Transverse colon (tissue), 4 donors: ENCODE measurements around the gene KCNN1. TPM values are rescaled to one million over a fixed set of nuclear protein-coding genes. Genes with fewer than 3 reads are reported as not detected.
A peak's percentile ranks its signal among the peaks of the same experiment; 100 is the strongest.
"Not testable (repeated sequence)": the region's sequence is repeated elsewhere in the genome, so short reads cannot be mapped to it uniquely, and the experiment has no call there.

Source experiments
- DNase-seq: peaks from one replicate; pipeline ENCODE4 v3.0.0-alpha.2; 2019
- H3K27ac ChIP-seq, 4 donors: fragments of 200-600 bp; sonication (generic); 2 replicates each; pipeline ENCODE4 v1.5.1; 2016 to 2018; ENCODE audit warnings: inconsistent platforms in 4 of 4
- H3K27me3 ChIP-seq: fragments of 200-600 bp; sonication (generic); 2 replicates; pipeline ENCODE4 v1.5.1; 2017; ENCODE audit warnings: inconsistent platforms
- H3K36me3 ChIP-seq, 4 donors: fragments of 200-600 bp; sonication (generic); 2 replicates each; pipeline ENCODE4 v1.5.1; 2017 to 2019; ENCODE audit warnings: inconsistent platforms in 4 of 4
- H3K4me1 ChIP-seq, 4 donors: fragments of 200-600 bp; sonication (generic); 2 replicates each; pipeline ENCODE4 v1.5.1; 2017 to 2020; ENCODE audit warnings: inconsistent platforms in 4 of 4
- H3K4me3 ChIP-seq, 4 donors: fragments of 200-600 bp; sonication (generic); 1 replicate in 1 of 4; 2 replicates in 3 of 4; pipeline versions ENCODE4 v1.5.1 to v1.6.1; 2017 to 2019; ENCODE audit warnings: inconsistent platforms in 4 of 4
- H3K9me3 ChIP-seq, 2 donors: fragments of 200-600 bp; sonication (generic); 2 replicates each; pipeline ENCODE4 v1.5.1; 2017 to 2019; ENCODE audit warnings: inconsistent platforms in 2 of 2
- CTCF ChIP-seq, 5 experiments: fragments of 200-600 bp in 3 of 5; fragments of 450-650 bp in 2 of 5; sonication (generic) in 3 of 5; IDR thresholded peaks; 1 replicate in 2 of 5; 2 replicates in 3 of 5; pipeline ENCODE4 v1.5.1; 2016 to 2017; ENCODE audit warnings: antibody characterized with exemption in 5 of 5, inconsistent platforms in 3 of 5, mild to moderate bottlenecking in 2 of 5, moderate library complexity in 1 of 5
- EP300 ChIP-seq: sonication (generic); formaldehyde crosslinking; IDR thresholded peaks from one replicate; pipeline ENCODE4 v1.6.1; 2017; ENCODE audit warnings: antibody characterized with exemption, low read depth
- POLR2A ChIP-seq: fragments of 450-650 bp; IDR thresholded peaks from one replicate; pipeline ENCODE4 v1.6.1; 2016; ENCODE audit warnings: antibody characterized with exemption, mild to moderate bottlenecking, moderate library complexity
- POLR2AphosphoS5 ChIP-seq, 3 donors: sonication (generic); formaldehyde crosslinking; IDR thresholded peaks; one replicate each; pipeline ENCODE4 v1.6.1; 2016; ENCODE audit warnings: antibody characterized with exemption in 3 of 3
- WGBS, 2 donors: methylation state at CpG; one replicate each; pipeline ENCODE4 v1.1.5; 2018; ENCODE audit warnings: low coverage in 1 of 2; 5-methylcytosine and 5-hydroxymethylcytosine counted together
- in situ Hi-C, 4 donors: fragments of 200-750 bp; cut with MboI; loops; one replicate each; pipeline versions ENCODE4 v1.15.0 to v1.15.1; 2017; ENCODE audit warnings: low sequenced_read_pairs in 3 of 4, low pct_ligation_motif_present in 1 of 4, low pct_unique_long_range_greater_than_20kb in 1 of 4
- intact Hi-C: fragments of 100-400 bp; cut with DNase I; formaldehyde crosslinking; loops from one replicate; pipeline ENCODE4 v1.15.1; 2023; ENCODE audit warnings: low total_unique reads
- total RNA-seq, 4 donors: library from RNA; depleted of rRNA; stranded (reverse); fragments of >200 nt; gene quantifications; one replicate each; pipeline ENCODE4 v1.1.0, GENCODE V29; 2016

KCNN1 gene
- total RNA-seq, result 1 to 10 TPM in 1 of 4 donors, not detected in 3; 1.6 TPM

GRCh38 chr19:17966550-17967256 lies at the start of gene KCNN1:
TSS of gene KCNN1 (plus strand) at chr19:17967107. CDS start at chr19:17973889, 6,782 bp downstream.
- no peak within 1 kb of the TSS for H3K27ac ChIP-seq
- H3K4me1 ChIP-seq, result no peaks in the 10 kb centered on the region
- no peaks in the 10 kb centered on the region for H3K36me3 ChIP-seq
- H3K27me3 ChIP-seq, result peaks cover 50% of the 10 kb centered on the region
- no peak for DNase-seq
- in situ Hi-C loops, result no loop called here
- no peak for TF ChIP-seq CTCF (IDR thresholded peaks at IDR 0.05)
- TF ChIP-seq POLR2AphosphoS5 (IDR thresholded peaks at IDR 0.05), result no peak
- no peak for TF ChIP-seq EP300
- no peak for TF ChIP-seq POLR2A
- intact Hi-C loops, result no loop called here
- peak within 1 kb of the TSS in 1 of 4 donors; percentile 15 for H3K4me3 ChIP-seq
- no peaks in the 10 kb centered on the region for H3K9me3 ChIP-seq
- 12% methylated on average over 25 of the region's 59 CpGs; no CpG with 5 or more reads in 1 of the 2 donors for WGBS, 2 donors

- intact Hi-C loops, H3K27ac ChIP-seq, H3K9me3 ChIP-seq, DNase-seq, H3K4me3 ChIP-seq, H3K27me3 ChIP-seq, H3K36me3 ChIP-seq, in situ Hi-C loops, H3K4me1 ChIP-seq: not testable (repeated sequence)
- 93% methylated on average over 6 of the region's 30 CpGs; no CpG with 5 or more reads in 1 of the 2 donors for WGBS, 2 donors
Observed at GRCh38 chr19:17918151-17918550, 48.8 kb upstream of the KCNN1 start.

- H3K27me3 ChIP-seq, H3K27ac ChIP-seq, intact Hi-C loops, H3K9me3 ChIP-seq, DNase-seq, H3K36me3 ChIP-seq, H3K4me3 ChIP-seq, in situ Hi-C loops, H3K4me1 ChIP-seq: not testable (repeated sequence)
- 43% methylated on average over 5 of the region's 5 CpGs; no CpG with 5 or more reads in 1 of the 2 donors for WGBS, 2 donors
Observed at GRCh38 chr19:17919122-17919521, 47.8 kb upstream of the KCNN1 start.

GRCh38 chr19:17920527-17920926 lies 46.4 kb upstream of the KCNN1 start:
- Histone ChIP-seq H3K27ac (no peak overlapping the region), H3K27me3 (peaks cover 4% of the 10 kb centered on the region), H3K9me3 (no peaks in the 10 kb centered on the region), H3K4me1 (peaks cover 0 to 3% (median 0%) of the 10 kb centered on the region in 4 donors), H3K36me3 (no peaks in the 10 kb centered on the region), H3K4me3 (no peak overlapping the region)
- no peak for DNase-seq
- in situ Hi-C loops (loop anchor here in 1 of 4 donors (10.0 kb wide), 1 partner anchor 46 kb away; the partner anchor contains the start of gene SLC5A5), intact Hi-C loops (no loop called here)
- TF ChIP-seq EP300 (no peak), POLR2A (no peak)

GRCh38 chr19:17922138-17922537 lies 44.8 kb upstream of the KCNN1 start:
- in situ Hi-C loops, result loop anchor here in 1 of 4 donors (10.0 kb wide), 1 partner anchor 47 kb away; the partner anchor contains the start of gene SLC5A5
- Histone ChIP-seq H3K27me3 (no peaks in the 10 kb centered on the region), H3K27ac (no peak overlapping the region), H3K9me3 (no peaks in the 10 kb centered on the region), H3K4me1 (no peaks in the 10 kb centered on the region), H3K36me3 (no peaks in the 10 kb centered on the region), H3K4me3 (no peak overlapping the region)
- DNase-seq, result no peak
- intact Hi-C loops, result no loop called here
- 54 to 62% methylated on average over 3 of the region's 3 CpGs for WGBS, 2 donors
- no peak for TF ChIP-seq POLR2A

GRCh38 chr19:17926044-17926443 lies 40.9 kb upstream of the KCNN1 start:
- Histone ChIP-seq H3K27ac (no peak overlapping the region), H3K4me3 (no peak overlapping the region), H3K27me3 (no peaks in the 10 kb centered on the region), H3K9me3 (no peaks in the 10 kb centered on the region), H3K4me1 (no peaks in the 10 kb centered on the region), H3K36me3 (no peaks in the 10 kb centered on the region)
- intact Hi-C loops, result no loop called here
- in situ Hi-C loops, result loop anchor here in 3 of 4 donors (5.0 to 25.0 kb wide), 3 partner anchors 51 to 136 kb away; partner anchors contain the start of genes RPL18A (in 1 of the 3) and SLC5A5 (in 1 of the 3)
- TF ChIP-seq POLR2A (no peak), POLR2AphosphoS5 (IDR thresholded peaks at IDR 0.05) (no peak), CTCF (IDR thresholded peaks at IDR 0.05) (no peak), EP300 (no peak)
- WGBS, 2 donors, result 46 to 72% methylated on average over 4 of the region's 4 CpGs
- DNase-seq, result no peak
